Adrenal gland (tissue), 12 donors: ENCODE results near the gene RBM33. TPM values are rescaled to one million over a fixed set of nuclear protein-coding genes. Genes with fewer than 3 reads are reported as not detected.

Source experiments
- DNase-seq, 7 donors: peaks; one replicate each; pipeline ENCODE4 v3.0.0-alpha.2; 2019 to 2020
- H3K27ac ChIP-seq, 5 donors: fragments of 200-600 bp; sonication (generic) in 4 of 5; 1 replicate in 3 of 5; 2 replicates in 2 of 5; pipeline versions ENCODE4 v1.5.1 to v1.8.0; 2016 to 2020; ENCODE audit warnings: mild to moderate bottlenecking in 1 of 5
- H3K27me3 ChIP-seq: fragments of 200-600 bp; 2 replicates; pipeline ENCODE4 v1.8.0; 2021
- H3K36me3 ChIP-seq, 2 donors: fragments of 200-600 bp; replicated peaks in 1 of 2; 1 replicate in 1 of 2; 2 replicates in 1 of 2; pipeline versions ENCODE4 v1.5.1 to v1.8.0; 2018 to 2022
- H3K4me1 ChIP-seq, 2 donors: fragments of 200-600 bp; replicated peaks in 1 of 2; 1 replicate in 1 of 2; 2 replicates in 1 of 2; pipeline versions ENCODE4 v1.5.1 to v1.8.0; 2018 to 2021
- H3K4me3 ChIP-seq, 4 donors: fragments of 200-600 bp; sonication (generic) in 3 of 4; one replicate each; pipeline ENCODE4 v1.5.1; 2016 to 2018
- H3K9me3 ChIP-seq, 3 donors: fragments of 200-600 bp; sonication (generic) in 1 of 3; replicated peaks in 1 of 3; 1 replicate in 2 of 3; 2 replicates in 1 of 3; pipeline versions ENCODE4 v1.5.1 to v1.8.0; 2016 to 2021
- POLR2A ChIP-seq, 2 donors: fragments of 450-650 bp; IDR thresholded peaks; one replicate each; pipeline ENCODE4 v1.6.1; 2017; ENCODE audit warnings: antibody characterized with exemption in 2 of 2, mild to moderate bottlenecking in 2 of 2, moderate library complexity in 1 of 2
- WGBS, 4 donors: extraction: QIAGEN DNeasy Blood & Tissue Kit in 2 of 4; methylation state at CpG; one replicate each; pipeline versions ENCODE4 v1.1.5 to v1.1.7; 2013 to 2017; 5-methylcytosine and 5-hydroxymethylcytosine counted together
- intact Hi-C, 2 donors: fragments of 100-400 bp; cut with DNase I; formaldehyde crosslinking; loops; one replicate each; pipeline versions ENCODE4 v1.14.1 to v1.15.0; 2022 to 2023
- polyA plus RNA-seq, 3 donors: library from polyadenylated mRNA; stranded (reverse); fragments of 200-250 nt in 2 of 3; fragments of 350-450 nt in 1 of 3; fragmentation: Illumina TruSeq in 1 of 3; extraction: RNeasy Lipid Tissue Mini Kit (QIAGEN cat#74804) in 1 of 3; gene quantifications; one replicate each; pipeline ENCODE4 v1.2.3, GENCODE V29; 2013 to 2014
- total RNA-seq, 9 donors: library from RNA; depleted of rRNA in 4 of 9; stranded (reverse); fragments of >200 nt in 4 of 9; fragments of 120-200 nt in 1 of 9; fragmentation: NEBNext Ultra II Directional in 1 of 9; extraction: Animal tissue kit (Norgen Biotek cat#: 25700) in 1 of 9; gene quantifications; one replicate each; pipeline versions ENCODE4 v1.1.0 to v1.2.4, GENCODE V29; 2013 to 2023
- TF ChIP-seq, protein P1 (sequence below), 6 experiments: fragments of 450-650 bp in 4 of 6; fragments of 200-600 bp in 2 of 6; sonication (generic) in 1 of 6; IDR thresholded peaks; 1 replicate in 5 of 6; 2 replicates in 1 of 6; pipeline versions ENCODE4 v1.5.1 to v1.8.0; 2016 to 2021; ENCODE audit warnings: antibody characterized with exemption in 6 of 6, mild to moderate bottlenecking in 2 of 6, moderate library complexity in 1 of 6
- donor health status: healthy with polysubstance abuse.
- donor health status: Bipolar disorder and iron deficiency.
- donor health status: DM: yes; HTN: yes; CAD: no.
- donor health status: DM: no; HTN: no; CAD: no.
- donor health status: DM: no; HTN: no; CAD: no.
- donor health status: DM: yes; HTN: yes; CAD: no.

The RBM33 gene
- total and polyA plus RNA-seq, 12 donors, result 10.3 to 57.1 (median 36.9) TPM

GRCh38 chr7:155637155-155637554, 7.3 kb upstream of the RBM33 start:
- 70 to 81% (median 72%) methylated on average over 4 of the region's 4 CpGs for WGBS, 4 donors
- Histone ChIP-seq H3K9me3 (no peaks in the 10 kb centered on the region), H3K36me3 (no peaks in the 10 kb centered on the region), H3K27me3 (no peaks in the 10 kb centered on the region), H3K4me3 (no peak overlapping the region), H3K27ac (no peak overlapping the region), H3K4me1 (no peaks in the 10 kb centered on the region)
- TF ChIP-seq, protein P1, sequence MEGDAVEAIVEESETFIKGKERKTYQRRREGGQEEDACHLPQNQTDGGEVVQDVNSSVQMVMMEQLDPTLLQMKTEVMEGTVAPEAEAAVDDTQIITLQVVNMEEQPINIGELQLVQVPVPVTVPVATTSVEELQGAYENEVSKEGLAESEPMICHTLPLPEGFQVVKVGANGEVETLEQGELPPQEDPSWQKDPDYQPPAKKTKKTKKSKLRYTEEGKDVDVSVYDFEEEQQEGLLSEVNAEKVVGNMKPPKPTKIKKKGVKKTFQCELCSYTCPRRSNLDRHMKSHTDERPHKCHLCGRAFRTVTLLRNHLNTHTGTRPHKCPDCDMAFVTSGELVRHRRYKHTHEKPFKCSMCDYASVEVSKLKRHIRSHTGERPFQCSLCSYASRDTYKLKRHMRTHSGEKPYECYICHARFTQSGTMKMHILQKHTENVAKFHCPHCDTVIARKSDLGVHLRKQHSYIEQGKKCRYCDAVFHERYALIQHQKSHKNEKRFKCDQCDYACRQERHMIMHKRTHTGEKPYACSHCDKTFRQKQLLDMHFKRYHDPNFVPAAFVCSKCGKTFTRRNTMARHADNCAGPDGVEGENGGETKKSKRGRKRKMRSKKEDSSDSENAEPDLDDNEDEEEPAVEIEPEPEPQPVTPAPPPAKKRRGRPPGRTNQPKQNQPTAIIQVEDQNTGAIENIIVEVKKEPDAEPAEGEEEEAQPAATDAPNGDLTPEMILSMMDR (IDR thresholded peaks at IDR 0.05), result no peak
- no peak for TF ChIP-seq POLR2A (IDR thresholded peaks at IDR 0.05)
- intact Hi-C loops, result no loop called here
- no peak for DNase-seq

DNA sequence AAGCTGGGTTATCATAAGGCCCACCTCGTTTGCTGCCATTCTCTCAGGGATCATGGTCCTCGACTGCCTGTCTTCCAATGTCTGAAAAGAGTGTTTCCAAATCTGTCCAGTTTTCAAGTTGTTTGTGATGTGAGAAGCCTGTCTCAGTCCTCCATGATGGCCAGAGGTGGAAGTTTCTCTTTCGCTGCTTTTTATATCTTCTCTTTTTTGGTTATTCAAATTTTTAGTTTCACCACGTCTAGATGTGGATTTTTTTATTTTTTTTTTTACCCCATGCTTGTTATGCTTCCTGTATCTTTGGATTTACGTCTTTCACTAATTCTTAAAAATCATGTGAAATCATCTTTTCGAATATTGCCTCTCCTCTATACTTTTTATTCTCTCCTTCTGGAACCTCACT, 6.1 kb upstream of the RBM33 start:
- no peaks in the 10 kb centered on the region for H3K9me3 ChIP-seq
- H3K4me3 ChIP-seq, result no peak overlapping the region
- no peak for DNase-seq
- 84 to 85% (median 85%) methylated on average over 6 of the region's 6 CpGs for WGBS, 4 donors
- intact Hi-C loops, result no loop called here
- no peaks in the 10 kb centered on the region for H3K27me3 ChIP-seq
- H3K36me3 ChIP-seq, result no peaks in the 10 kb centered on the region
- peaks cover under 1 to 2% of the 10 kb centered on the region in 2 donors for H3K4me1 ChIP-seq
- no peak overlapping the region for H3K27ac ChIP-seq
- TF ChIP-seq, protein P1 (IDR thresholded peaks at IDR 0.05), result no peak
- no peak for TF ChIP-seq POLR2A (IDR thresholded peaks at IDR 0.05)

- 94 to 100% (median 98%) methylated on average over 1 of the region's 1 CpG for WGBS, 4 donors
- no peak overlapping the region for H3K27ac ChIP-seq
- peaks cover 4 to 6% of the 10 kb centered on the region in 2 donors for H3K4me1 ChIP-seq
- no peak for TF ChIP-seq POLR2A (IDR thresholded peaks at IDR 0.05)
- TF ChIP-seq, protein P1 (IDR thresholded peaks at IDR 0.05), result no peak
- H3K9me3 ChIP-seq, result no peaks in the 10 kb centered on the region
- H3K4me3 ChIP-seq, result no peak overlapping the region
- no peaks in the 10 kb centered on the region for H3K36me3 ChIP-seq
- intact Hi-C loops, result loop anchor here in 1 of 2 donors (10.0 kb wide), 1 partner anchor 75 kb away; no protein-coding TSS in a partner anchor
- DNase-seq, result no peak
- no peaks in the 10 kb centered on the region for H3K27me3 ChIP-seq
Observed at GRCh38 chr7:155639958-155640520, 4.4 kb upstream of the RBM33 start.

DNA sequence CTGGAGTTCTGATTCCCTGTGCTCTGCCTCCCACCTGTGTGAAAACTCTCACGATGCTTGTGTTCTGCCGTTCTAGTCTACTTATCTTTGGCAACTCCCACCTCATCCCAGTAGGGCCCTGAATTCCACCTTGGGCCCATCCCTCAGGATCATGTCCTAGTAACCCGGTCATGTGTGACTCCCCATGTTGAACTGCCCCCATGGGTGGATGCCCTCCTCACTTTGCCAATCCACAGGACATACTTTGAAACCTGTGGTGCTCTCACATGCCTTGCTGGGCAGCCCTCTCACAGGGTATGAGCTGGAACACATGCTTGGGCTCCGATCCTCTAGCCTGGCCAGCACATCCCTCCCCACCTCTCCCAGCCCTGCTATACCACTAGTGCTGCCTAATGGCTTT, 3.8 kb upstream of the RBM33 start:
- DNase-seq, result no peak
- intact Hi-C loops, result loop anchor here in 1 of 2 donors (10.0 kb wide), 1 partner anchor 74 kb away; no protein-coding TSS in a partner anchor
- Histone ChIP-seq H3K36me3 (no peaks in the 10 kb centered on the region), H3K27me3 (no peaks in the 10 kb centered on the region), H3K9me3 (no peaks in the 10 kb centered on the region), H3K27ac (no peak overlapping the region), H3K4me1 (peaks cover 7 to 11% of the 10 kb centered on the region in 2 donors), H3K4me3 (no peak overlapping the region)
- WGBS, 4 donors, result 96 to 99% (median 97%) methylated on average over 4 of the region's 4 CpGs
- TF ChIP-seq, protein P1 (IDR thresholded peaks at IDR 0.05), result no peak
- TF ChIP-seq POLR2A (IDR thresholded peaks at IDR 0.05), result no peak
